Measurements from ENCODE around the gene LRP1B. TPM values are rescaled to one million over a fixed set of nuclear protein-coding genes. Genes with fewer than 3 reads are reported as not detected.

LRP1B gene
- total RNA-seq, 4 donors from 2014 or later, result 0.85 to 3.3 (median 1.1) TPM; not detected in 1

- no peaks in the 10 kb centered on the region for H3K36me3 ChIP-seq
- H3K4me1 ChIP-seq, result no peaks in the 10 kb centered on the region
- no peaks in the 10 kb centered on the region for H3K27me3 ChIP-seq
- no peak for TF ChIP-seq POLR2A (IDR thresholded peaks at IDR 0.05)
- no peak for TF ChIP-seq CTCF (IDR thresholded peaks at IDR 0.05)
- DNase-seq, result no peak
- H3K27ac ChIP-seq, result no peak overlapping the region
- H3K4me3 ChIP-seq, result no peak overlapping the region
- H3K9me3 ChIP-seq, result no peaks in the 10 kb centered on the region
These were observed 1506.6 kb downstream of the LRP1B start for GRCh38 chr2:140624200-140624599.

GRCh38 chr2:140621583-140622362 lies 1509.0 kb downstream of the LRP1B start:
- Histone ChIP-seq H3K4me1 (no peaks in the 10 kb centered on the region), H3K27me3 (no peaks in the 10 kb centered on the region), H3K9me3 (no peaks in the 10 kb centered on the region), H3K27ac (no peak overlapping the region), H3K36me3 (no peaks in the 10 kb centered on the region), H3K4me3 (no peak overlapping the region)
- DNase-seq, result no peak
- TF ChIP-seq CTCF (IDR thresholded peaks at IDR 0.05) (no peak), POLR2A (IDR thresholded peaks at IDR 0.05) (no peak)

GRCh38 chr2:140604788-140605187 lies 1526.0 kb downstream of the LRP1B start:
- TF ChIP-seq CTCF (IDR thresholded peaks at IDR 0.05) (no peak), POLR2A (IDR thresholded peaks at IDR 0.05) (no peak)
- no peak for DNase-seq
- Histone ChIP-seq H3K27me3 (no peaks in the 10 kb centered on the region), H3K4me1 (no peaks in the 10 kb centered on the region), H3K4me3 (no peak overlapping the region), H3K27ac (no peak overlapping the region), H3K9me3 (no peaks in the 10 kb centered on the region), H3K36me3 (no peaks in the 10 kb centered on the region)

- Histone ChIP-seq H3K4me1 (no peaks in the 10 kb centered on the region), H3K4me3 (no peak overlapping the region), H3K27me3 (no peaks in the 10 kb centered on the region), H3K36me3 (no peaks in the 10 kb centered on the region), H3K9me3 (no peaks in the 10 kb centered on the region), H3K27ac (no peak overlapping the region)
- TF ChIP-seq POLR2A (IDR thresholded peaks at IDR 0.05), result no peak
- TF ChIP-seq CTCF (IDR thresholded peaks at IDR 0.05), result no peak
- DNase-seq, result no peak
These were observed 1526.7 kb downstream of the LRP1B start for GRCh38 chr2:140604096-140604495.

GRCh38 chr2:140603416-140603815 lies 1527.4 kb downstream of the LRP1B start:
- Histone ChIP-seq H3K4me1 (no peaks in the 10 kb centered on the region), H3K27me3 (no peaks in the 10 kb centered on the region), H3K27ac (no peak overlapping the region), H3K36me3 (no peaks in the 10 kb centered on the region), H3K4me3 (no peak overlapping the region), H3K9me3 (no peaks in the 10 kb centered on the region)
- TF ChIP-seq CTCF (IDR thresholded peaks at IDR 0.05), result no peak
- DNase-seq, result no peak

Data from Peyer's patch (tissue), 4 donors.